Retinal pigment epithelial cell (primary cell): Measurements from ENCODE around the gene PLXNA2.

Experiments used
- DNase-seq: peaks from one replicate; pipeline ENCODE4 v3.0.0-alpha.2; 2010; ENCODE audit warnings: low read depth
- H3K4me3 ChIP-seq: 2 replicates; pipeline ENCODE4 v1.5.1; 2011; ENCODE audit warnings: mild to moderate bottlenecking, low read length, control low read depth, moderate library complexity
- TF ChIP-seq, protein P1 (sequence below): conservative IDR thresholded peaks from 2 replicates; pipeline ENCODE4 v1.5.1; 2011; ENCODE audit warnings: low read depth, low read length, control low read depth, inconsistent platforms

The PLXNA2 gene

DNA sequence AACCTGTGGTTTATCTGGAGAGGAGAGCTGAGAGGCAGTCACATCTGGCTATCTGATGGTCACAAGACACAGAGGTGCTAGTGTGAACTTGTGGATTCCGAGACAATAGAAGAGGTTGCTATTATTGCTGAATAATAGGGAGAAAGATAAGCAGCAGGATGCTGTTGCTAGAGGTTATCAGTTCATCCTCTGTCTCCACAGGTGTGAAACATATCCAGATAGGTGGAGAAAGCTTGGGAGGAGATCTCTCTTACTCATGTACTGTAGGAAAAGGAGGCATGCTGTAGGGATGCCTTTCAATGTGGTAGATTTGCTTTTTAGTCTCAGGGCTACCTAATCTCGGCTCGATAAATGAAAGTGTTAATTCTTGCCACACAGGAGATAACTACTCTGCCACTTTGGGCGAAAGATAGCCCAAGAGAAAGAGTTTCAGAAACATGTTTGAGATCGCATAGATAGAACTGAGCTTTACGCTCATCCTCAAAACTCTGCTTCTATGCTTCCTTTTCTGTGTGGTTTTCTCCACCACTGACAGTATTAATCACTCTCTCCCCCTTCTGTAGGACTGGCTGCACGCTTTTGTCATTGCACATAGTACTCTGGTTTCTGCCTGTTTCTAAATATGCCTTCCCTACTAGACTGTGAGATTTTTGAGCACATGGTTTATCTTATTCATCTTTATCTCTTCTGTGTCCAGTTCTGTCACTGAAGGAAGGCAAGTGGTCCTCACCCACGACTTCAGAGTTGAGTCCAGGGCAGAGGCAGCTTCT, 36.7 kb upstream of the PLXNA2 start:
- DNase-seq: no peak
- TF ChIP-seq, protein P1, sequence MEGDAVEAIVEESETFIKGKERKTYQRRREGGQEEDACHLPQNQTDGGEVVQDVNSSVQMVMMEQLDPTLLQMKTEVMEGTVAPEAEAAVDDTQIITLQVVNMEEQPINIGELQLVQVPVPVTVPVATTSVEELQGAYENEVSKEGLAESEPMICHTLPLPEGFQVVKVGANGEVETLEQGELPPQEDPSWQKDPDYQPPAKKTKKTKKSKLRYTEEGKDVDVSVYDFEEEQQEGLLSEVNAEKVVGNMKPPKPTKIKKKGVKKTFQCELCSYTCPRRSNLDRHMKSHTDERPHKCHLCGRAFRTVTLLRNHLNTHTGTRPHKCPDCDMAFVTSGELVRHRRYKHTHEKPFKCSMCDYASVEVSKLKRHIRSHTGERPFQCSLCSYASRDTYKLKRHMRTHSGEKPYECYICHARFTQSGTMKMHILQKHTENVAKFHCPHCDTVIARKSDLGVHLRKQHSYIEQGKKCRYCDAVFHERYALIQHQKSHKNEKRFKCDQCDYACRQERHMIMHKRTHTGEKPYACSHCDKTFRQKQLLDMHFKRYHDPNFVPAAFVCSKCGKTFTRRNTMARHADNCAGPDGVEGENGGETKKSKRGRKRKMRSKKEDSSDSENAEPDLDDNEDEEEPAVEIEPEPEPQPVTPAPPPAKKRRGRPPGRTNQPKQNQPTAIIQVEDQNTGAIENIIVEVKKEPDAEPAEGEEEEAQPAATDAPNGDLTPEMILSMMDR: no peak
- no peak overlapping the region for H3K4me3 ChIP-seq

DNA sequence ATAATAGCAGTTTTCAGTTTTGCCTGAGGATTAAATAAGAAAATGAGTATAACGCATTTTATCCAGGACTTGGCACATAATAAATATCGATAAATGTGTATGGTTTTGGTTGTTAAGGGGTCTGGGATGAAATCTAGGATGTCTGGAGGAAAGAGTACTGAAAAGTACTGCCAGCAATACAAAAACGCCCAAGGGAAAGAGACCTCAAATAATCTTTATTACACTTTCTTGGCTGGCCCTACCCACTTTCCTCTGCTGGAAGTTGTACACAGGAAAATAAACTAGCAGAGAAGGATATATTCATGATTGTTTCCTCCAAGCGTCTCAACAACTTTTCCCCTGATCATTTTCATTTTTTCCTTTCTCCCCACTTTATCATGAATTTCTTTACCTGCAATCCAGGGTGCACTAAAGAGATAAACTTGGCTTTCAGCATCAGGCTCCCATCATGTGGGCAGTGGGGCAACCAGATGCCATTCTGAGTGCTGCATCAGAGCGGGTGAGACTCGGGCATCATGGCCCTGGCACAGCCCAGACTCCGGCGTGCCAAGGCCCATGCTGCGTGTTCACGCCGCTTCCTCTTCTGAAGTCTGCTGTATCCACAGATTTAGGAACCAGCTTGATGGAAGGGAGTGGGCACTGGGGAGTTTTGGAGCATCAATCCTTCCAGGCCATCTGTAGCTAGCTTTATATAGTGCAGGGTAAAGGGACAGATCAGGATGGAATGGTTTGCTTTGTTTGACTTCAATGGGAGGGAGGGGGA, 35.8 kb upstream of the PLXNA2 start:
- DNase-seq: no peak
- no peak overlapping the region for H3K4me3 ChIP-seq
- TF ChIP-seq, protein P1: no peak

DNA sequence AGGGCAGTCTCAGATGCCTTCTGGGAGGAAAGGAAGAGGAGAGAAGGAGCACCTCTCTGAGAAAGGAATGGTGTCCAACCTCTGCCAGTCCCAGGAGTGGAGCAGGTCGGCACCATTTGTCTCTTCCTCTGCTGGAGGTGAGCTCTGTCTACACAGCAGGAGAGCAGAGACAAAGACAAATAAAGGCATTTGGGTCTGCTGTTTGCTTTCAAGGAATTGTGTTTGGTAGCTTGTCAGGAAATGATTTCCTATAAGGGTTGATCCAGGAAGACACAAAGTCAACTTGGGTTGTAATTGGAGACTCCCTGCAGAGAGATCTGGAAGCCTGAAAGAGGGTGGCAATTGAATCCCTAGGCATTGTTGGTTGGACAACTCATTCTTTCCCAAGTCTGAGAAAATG, 34.5 kb upstream of the PLXNA2 start:
- TF ChIP-seq, protein P1: no peak
- no peak overlapping the region for H3K4me3 ChIP-seq
- no peak for DNase-seq

DNA sequence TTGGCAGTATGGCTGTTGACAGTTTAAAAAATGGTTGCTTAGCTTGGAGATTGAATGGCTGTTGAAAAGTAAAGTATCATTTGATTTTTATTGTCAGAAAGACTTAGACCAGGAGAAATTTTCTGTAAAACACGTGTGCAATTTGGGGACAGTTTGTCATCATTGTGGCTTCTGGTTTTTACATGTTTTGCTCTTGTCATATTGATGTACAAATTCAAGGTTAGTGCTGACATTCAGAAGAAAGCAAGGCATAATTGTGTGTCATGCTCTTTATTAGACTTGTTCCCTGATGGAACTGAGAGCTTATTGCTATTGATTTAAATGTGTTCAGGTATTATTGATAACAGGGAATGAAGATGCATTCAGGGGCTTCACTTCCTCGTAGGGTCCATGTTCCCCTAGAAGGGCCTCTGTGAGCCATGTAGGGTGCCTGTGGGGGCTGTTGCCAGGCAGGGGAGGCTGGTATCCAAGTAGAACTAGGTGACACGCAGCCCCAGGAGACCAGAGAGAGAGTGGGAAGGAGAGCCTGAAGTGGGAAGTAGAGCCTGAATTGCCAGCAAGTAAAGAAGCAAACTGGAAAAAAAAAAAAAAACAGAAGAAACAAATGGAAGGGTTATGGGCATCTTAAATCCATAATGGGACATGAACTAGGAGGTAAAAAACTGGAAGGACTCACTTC, 32.7 kb upstream of the PLXNA2 start:
- TF ChIP-seq, protein P1: no peak
- DNase-seq: no peak
- no peak overlapping the region for H3K4me3 ChIP-seq

DNA sequence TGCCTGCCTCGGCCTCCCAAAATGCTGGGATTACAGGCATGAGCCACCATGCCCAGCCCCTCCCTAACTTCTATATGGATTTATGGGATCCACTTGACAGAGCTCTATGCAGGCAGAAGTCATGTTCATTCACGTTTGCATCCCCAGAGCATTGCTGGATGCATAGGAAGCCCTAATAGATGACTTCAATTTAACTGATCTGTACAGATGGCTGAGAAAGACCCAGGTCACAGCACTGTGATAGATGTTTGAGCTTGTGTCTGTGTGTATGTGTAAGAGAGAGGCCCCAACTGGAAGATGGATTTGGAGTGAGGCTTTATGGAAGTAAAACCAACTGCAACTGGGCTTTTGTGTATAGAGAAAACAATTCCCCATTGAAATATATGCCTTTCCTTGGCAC, 30.9 kb upstream of the PLXNA2 start:
- TF ChIP-seq, protein P1: no peak
- DNase-seq: no peak

DNA sequence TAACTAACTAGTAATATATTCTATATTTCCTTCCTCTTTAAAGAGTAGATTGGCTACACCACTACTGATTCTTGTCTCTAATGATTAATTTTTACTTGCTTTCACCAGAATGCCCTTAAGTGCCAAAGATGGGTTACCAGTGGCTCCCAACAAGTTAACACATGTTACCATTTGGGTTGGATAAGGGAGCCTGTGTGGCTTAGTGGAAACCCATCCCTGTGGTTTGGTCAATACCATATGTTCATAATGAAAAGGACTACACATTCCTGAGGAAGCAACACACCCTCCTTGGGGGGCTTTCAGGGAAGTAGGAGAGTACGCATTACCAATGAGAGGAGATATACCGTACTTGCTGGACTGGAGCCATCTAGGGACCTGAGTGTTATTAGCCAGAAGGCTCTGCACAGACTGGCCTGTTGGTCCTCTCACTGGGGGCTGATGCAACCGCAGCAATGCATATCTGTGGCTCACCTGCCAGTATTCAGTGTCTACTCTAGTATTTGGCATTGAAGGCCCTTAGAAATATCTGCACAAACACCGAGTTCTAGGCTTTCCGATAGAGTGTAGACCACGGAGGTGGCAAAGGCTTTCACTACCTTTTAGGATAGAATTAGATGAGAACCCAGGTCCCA, 29.3 kb upstream of the PLXNA2 start:
- H3K4me3 ChIP-seq: no peak overlapping the region
- DNase-seq: no peak
- TF ChIP-seq, protein P1: no peak

More for the DNA sequence above, 30.9 kb upstream of the PLXNA2 start:
- H3K4me3 ChIP-seq: no peak overlapping the region
